KMS-11 (cell line): ENCODE results near the gene ALDH1L2.

ENCODE experiments used
- H2AFZ ChIP-seq: fragments of 200-600 bp; sonication (generic); 2 replicates; pipeline ENCODE4 v1.6.1; 2016; ENCODE audit warnings: antibody characterized with exemption, mixed run types, low read depth
- H3K27ac ChIP-seq: fragments of 200-600 bp; sonication (generic); 2 replicates; pipeline ENCODE4 v1.6.1; 2016; ENCODE audit warnings: mild to moderate bottlenecking, mixed run types
- H3K27me3 ChIP-seq: fragments of 200-600 bp; sonication (generic); 2 replicates; pipeline ENCODE4 v1.6.1; 2017; ENCODE audit warnings: mild to moderate bottlenecking, low read depth, mixed run types, moderate library complexity; ENCODE audit not compliant: insufficient read depth
- H3K36me3 ChIP-seq: fragments of 200-600 bp; sonication (generic); 2 replicates; pipeline ENCODE4 v1.6.1; 2017; ENCODE audit warnings: mild to moderate bottlenecking, mixed run types; ENCODE audit not compliant: insufficient read depth
- H3K4me1 ChIP-seq: fragments of 200-600 bp; sonication (generic); 2 replicates; pipeline ENCODE4 v1.6.1; 2016; ENCODE audit warnings: mild to moderate bottlenecking, low read depth, mixed run types; ENCODE audit not compliant: poor library complexity, severe bottlenecking
- H3K4me2 ChIP-seq: fragments of 200-600 bp; sonication (generic); 2 replicates; pipeline ENCODE4 v1.7.0; 2016; ENCODE audit warnings: mild to moderate bottlenecking, mixed run types
- H3K4me3 ChIP-seq: fragments of 200-600 bp; sonication (generic); IDR thresholded peaks from 2 replicates; pipeline ENCODE4 v1.6.1; 2017; ENCODE audit warnings: low read depth, low read length, mixed read lengths; ENCODE audit not compliant: insufficient read depth
- H3K79me2 ChIP-seq: fragments of 200-600 bp; sonication (generic); 2 replicates; pipeline ENCODE4 v1.6.1; 2016; ENCODE audit warnings: low read depth, mixed run types; ENCODE audit not compliant: insufficient read depth
- H3K9ac ChIP-seq: fragments of 200-600 bp; sonication (generic); 2 replicates; pipeline ENCODE4 v1.6.1; 2016; ENCODE audit warnings: mild to moderate bottlenecking, mixed run types
- H4K20me1 ChIP-seq: fragments of 200-600 bp; sonication (generic); 2 replicates; pipeline ENCODE4 v1.6.1; 2016; ENCODE audit warnings: mild to moderate bottlenecking, mixed run types; ENCODE audit not compliant: insufficient read depth
- CTCF ChIP-seq: fragments of 200-600 bp; sonication (generic); conservative IDR thresholded peaks from 2 replicates; pipeline ENCODE4 v1.6.1; 2017; ENCODE audit warnings: low read depth, mild to moderate bottlenecking, antibody characterized with exemption, low read length, moderate library complexity, mixed read lengths

The ALDH1L2 gene

DNA sequence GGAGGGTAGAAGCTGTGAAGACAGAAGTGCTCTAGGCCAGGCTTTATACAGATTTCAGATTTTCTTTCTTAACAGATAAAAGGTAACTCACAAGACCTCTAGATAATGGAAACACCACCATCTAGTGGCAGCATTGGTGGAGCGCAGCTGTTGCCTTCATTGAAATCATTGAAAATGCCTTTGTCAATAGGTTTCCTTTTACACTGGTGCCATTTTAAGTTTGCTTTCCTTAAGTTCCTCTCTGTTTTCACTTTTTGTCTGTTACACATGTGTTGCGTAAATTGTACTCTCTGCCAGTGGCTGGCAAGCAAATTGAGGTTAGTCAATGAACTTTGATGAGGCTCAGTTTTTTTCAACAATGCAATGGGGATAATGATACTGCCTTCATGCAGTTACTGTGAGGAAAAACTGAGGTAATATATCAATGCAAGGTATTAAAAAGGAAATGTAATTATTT, 31.1 kb downstream of the ALDH1L2 start:
- no peaks in the 10 kb centered on the region for H3K27me3 ChIP-seq
- no peak overlapping the region for H3K27ac ChIP-seq
- H4K20me1 ChIP-seq, result no peaks in the 10 kb centered on the region
- peak; percentile 75; the same call in 1 of the 2 replicates for TF ChIP-seq CTCF
- peak overlapping the region; percentile 37; the same call in 1 of the 2 replicates for H3K4me2 ChIP-seq
- H3K9ac ChIP-seq, result no peak overlapping the region
- H3K79me2 ChIP-seq, result no peaks in the 10 kb centered on the region
- H3K4me1 ChIP-seq, result peaks cover 8% of the 10 kb centered on the region
- no peak overlapping the region for H2AFZ ChIP-seq
- H3K4me3 ChIP-seq, result no peak overlapping the region
- H3K36me3 ChIP-seq, result no peaks in the 10 kb centered on the region

DNA sequence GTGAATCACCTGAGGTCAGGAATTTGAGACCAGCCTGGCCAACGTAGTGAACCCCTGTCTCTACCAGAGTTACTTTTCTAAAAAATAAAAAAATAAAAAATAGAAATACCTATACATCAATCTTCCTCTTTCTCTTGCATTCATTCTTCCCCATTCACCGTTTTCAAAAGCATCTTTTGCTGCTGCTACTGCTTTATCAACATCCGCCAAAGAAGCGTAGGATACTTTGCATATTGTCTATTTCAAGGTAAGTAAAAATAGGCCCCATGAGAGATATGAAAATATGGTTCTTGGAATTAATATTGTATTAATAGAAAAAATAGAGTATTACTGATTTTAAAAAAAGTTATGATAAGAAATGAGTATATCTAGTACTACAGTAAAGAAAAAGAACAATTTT, 32.3 kb downstream of the ALDH1L2 start:
- Histone ChIP-seq H2AFZ (no peak overlapping the region), H3K4me2 (no peak overlapping the region)
- no peak for TF ChIP-seq CTCF

DNA sequence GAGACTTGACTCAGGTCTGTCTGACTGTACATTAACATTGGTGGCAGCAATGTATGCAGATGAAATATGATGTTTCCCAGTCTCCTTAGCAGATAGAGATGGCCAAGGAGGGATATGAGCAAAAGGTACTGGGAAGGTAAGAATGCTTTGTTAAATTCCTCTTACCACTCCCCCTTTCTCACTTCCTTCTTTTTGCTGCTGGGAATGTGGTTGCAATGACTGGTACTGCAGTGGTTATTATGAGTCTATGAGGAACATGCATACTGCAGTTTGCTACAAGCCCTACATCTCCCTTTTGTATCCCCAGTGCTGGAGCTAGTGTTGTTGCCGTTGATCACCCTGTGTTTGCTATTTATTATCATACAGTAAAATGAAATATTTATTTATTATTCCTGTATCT, 35.9 kb downstream of the ALDH1L2 start:
- H3K27ac ChIP-seq, result no peak overlapping the region
- no peaks in the 10 kb centered on the region for H3K27me3 ChIP-seq
- H3K4me3 ChIP-seq, result no peak overlapping the region
- H2AFZ ChIP-seq, result no peak overlapping the region
- no peaks in the 10 kb centered on the region for H3K36me3 ChIP-seq
- no peaks in the 10 kb centered on the region for H3K79me2 ChIP-seq
- peaks cover 6% of the 10 kb centered on the region for H3K4me1 ChIP-seq
- no peak overlapping the region for H3K9ac ChIP-seq
- no peak for TF ChIP-seq CTCF
- H4K20me1 ChIP-seq, result no peaks in the 10 kb centered on the region
- no peak overlapping the region for H3K4me2 ChIP-seq

More for the DNA sequence above, 32.3 kb downstream of the ALDH1L2 start:
- Histone ChIP-seq H3K27ac (no peak overlapping the region), H3K4me1 (peaks cover 8% of the 10 kb centered on the region), H3K79me2 (no peaks in the 10 kb centered on the region), H4K20me1 (no peaks in the 10 kb centered on the region), H3K27me3 (no peaks in the 10 kb centered on the region), H3K9ac (no peak overlapping the region), H3K4me3 (no peak overlapping the region), H3K36me3 (no peaks in the 10 kb centered on the region)

DNA sequence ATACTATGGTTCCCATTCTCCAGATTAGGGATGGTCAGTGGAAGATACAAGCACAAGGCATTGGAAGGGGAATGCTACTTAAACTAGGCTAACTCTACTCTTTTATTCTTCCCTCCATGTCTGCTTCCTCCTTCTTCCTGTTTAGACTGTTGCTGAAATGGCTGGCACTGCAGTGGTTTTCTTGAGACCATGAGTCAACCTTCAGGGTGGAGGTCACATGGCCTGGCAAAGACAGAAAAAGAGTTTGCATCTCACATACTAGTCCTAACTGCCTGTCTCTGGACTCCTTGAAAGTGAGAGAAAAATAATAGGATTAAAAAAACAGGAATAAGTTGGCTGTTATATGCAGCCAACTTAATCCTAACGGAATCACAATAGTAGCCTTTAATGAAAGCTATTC, 37.0 kb downstream of the ALDH1L2 start:
- Histone ChIP-seq H3K4me3 (no peak overlapping the region), H3K27ac (no peak overlapping the region), H3K27me3 (no peaks in the 10 kb centered on the region), H3K36me3 (no peaks in the 10 kb centered on the region), H4K20me1 (no peaks in the 10 kb centered on the region), H3K4me2 (no peak overlapping the region), H3K79me2 (no peaks in the 10 kb centered on the region), H3K4me1 (no peaks in the 10 kb centered on the region), H3K9ac (no peak overlapping the region), H2AFZ (no peak overlapping the region)
- TF ChIP-seq CTCF, result no peak
